GM18498 (cell line): ENCODE data around the gene TNFAIP8.

ENCODE experiments used
- ATAC-seq: cut with Tn5 transposase; IDR thresholded peaks from one replicate; pipeline ENCODE4 v1.9.1; 2021; ENCODE audit warnings: mild to moderate bottlenecking, moderate library complexity; ENCODE audit not compliant: unreplicated experiment

Gene TNFAIP8

GRCh38 chr5:119328753-119329602 lies 26.8 kb upstream of the TNFAIP8 start:
- no peak for ATAC-seq

- no peak for ATAC-seq
Measured at GRCh38 chr5:119329666-119330065, 26.2 kb upstream of the TNFAIP8 start.

GRCh38 chr5:119330367-119331183 lies 25.2 kb upstream of the TNFAIP8 start:
- ATAC-seq, result no peak

GRCh38 chr5:119331566-119332095 lies 24.2 kb upstream of the TNFAIP8 start:
- no peak for ATAC-seq

GRCh38 chr5:119332208-119332607 lies 23.6 kb upstream of the TNFAIP8 start:
- ATAC-seq, result no peak

GRCh38 chr5:119332978-119333401 lies 22.8 kb upstream of the TNFAIP8 start:
- ATAC-seq, result peak; percentile 44

- ATAC-seq, result peak; percentile 16
Measured at GRCh38 chr5:119333421-119333851, 22.4 kb upstream of the TNFAIP8 start.

- no peak for ATAC-seq
Measured at GRCh38 chr5:119335261-119335677, 20.6 kb upstream of the TNFAIP8 start.

- no peak for ATAC-seq
Measured at GRCh38 chr5:119336262-119336661, 19.6 kb upstream of the TNFAIP8 start.

- ATAC-seq, result no peak
Measured at GRCh38 chr5:119336845-119337580, 18.8 kb upstream of the TNFAIP8 start.

- ATAC-seq, result no peak
Measured at GRCh38 chr5:119338326-119338946, 17.4 kb upstream of the TNFAIP8 start.

GRCh38 chr5:119339344-119339743 lies 16.5 kb upstream of the TNFAIP8 start:
- no peak for ATAC-seq

GRCh38 chr5:119339965-119340364 lies 15.9 kb upstream of the TNFAIP8 start:
- no peak for ATAC-seq

- peak; percentile 67 for ATAC-seq
Measured at GRCh38 chr5:119340597-119341218, 15.1 kb upstream of the TNFAIP8 start.

- ATAC-seq, result peak; percentile 55
Measured at GRCh38 chr5:119341452-119342349, 14.1 kb upstream of the TNFAIP8 start.

GRCh38 chr5:119342406-119342805 lies 13.4 kb upstream of the TNFAIP8 start:
- no peak for ATAC-seq

GRCh38 chr5:119343052-119343451 lies 12.8 kb upstream of the TNFAIP8 start:
- no peak for ATAC-seq

GRCh38 chr5:119343766-119344165 lies 12.1 kb upstream of the TNFAIP8 start:
- peak; percentile 23 for ATAC-seq

- no peak for ATAC-seq
Measured at GRCh38 chr5:119344231-119344630, 11.6 kb upstream of the TNFAIP8 start.
